ENCODE data around the gene FUCA1.

DNA sequence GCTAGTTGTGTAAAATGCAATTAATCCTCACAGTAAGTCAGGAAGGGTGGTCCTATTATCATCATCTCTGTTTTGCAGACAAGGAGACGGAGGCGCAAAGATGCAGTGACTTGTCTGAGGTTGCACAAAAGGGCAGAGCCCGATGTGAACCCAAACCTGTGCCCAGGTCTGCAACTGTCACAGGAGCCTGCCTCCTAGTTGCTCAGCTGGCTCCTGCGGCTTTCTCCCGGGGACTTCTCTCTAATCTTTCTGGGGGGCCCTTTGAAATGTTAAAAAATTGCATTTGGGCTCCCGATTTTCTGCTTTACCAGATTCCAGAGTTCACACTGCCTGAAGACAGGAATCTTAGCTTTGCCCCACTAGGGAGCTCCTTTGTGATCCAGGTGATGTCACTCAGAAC, 35.7 kb upstream of the FUCA1 start:
- TF ChIP-seq, protein P1, sequence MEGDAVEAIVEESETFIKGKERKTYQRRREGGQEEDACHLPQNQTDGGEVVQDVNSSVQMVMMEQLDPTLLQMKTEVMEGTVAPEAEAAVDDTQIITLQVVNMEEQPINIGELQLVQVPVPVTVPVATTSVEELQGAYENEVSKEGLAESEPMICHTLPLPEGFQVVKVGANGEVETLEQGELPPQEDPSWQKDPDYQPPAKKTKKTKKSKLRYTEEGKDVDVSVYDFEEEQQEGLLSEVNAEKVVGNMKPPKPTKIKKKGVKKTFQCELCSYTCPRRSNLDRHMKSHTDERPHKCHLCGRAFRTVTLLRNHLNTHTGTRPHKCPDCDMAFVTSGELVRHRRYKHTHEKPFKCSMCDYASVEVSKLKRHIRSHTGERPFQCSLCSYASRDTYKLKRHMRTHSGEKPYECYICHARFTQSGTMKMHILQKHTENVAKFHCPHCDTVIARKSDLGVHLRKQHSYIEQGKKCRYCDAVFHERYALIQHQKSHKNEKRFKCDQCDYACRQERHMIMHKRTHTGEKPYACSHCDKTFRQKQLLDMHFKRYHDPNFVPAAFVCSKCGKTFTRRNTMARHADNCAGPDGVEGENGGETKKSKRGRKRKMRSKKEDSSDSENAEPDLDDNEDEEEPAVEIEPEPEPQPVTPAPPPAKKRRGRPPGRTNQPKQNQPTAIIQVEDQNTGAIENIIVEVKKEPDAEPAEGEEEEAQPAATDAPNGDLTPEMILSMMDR (conservative IDR thresholded peaks at IDR 0.05 in 1 of 2, IDR thresholded peaks at IDR 0.05 in 1 of 2; ENCODE audit: extremely low read depth in 1 of 2, insufficient read depth in 1 of 2, low read depth in 1 of 2, low read length in 2 of 2) = no peak
- no peak for TF ChIP-seq EZH2 (IDR thresholded peaks at IDR 0.05; ENCODE audit: borderline replicate concordance, low read length)
